ENCODE results near the gene TTLL3. TPM values are rescaled to one million over a fixed set of nuclear protein-coding genes. Genes with fewer than 3 reads are reported as not detected.

TTLL3 gene
- total RNA-seq, 1 donor from 2014 or later = 18.8 TPM

DNA sequence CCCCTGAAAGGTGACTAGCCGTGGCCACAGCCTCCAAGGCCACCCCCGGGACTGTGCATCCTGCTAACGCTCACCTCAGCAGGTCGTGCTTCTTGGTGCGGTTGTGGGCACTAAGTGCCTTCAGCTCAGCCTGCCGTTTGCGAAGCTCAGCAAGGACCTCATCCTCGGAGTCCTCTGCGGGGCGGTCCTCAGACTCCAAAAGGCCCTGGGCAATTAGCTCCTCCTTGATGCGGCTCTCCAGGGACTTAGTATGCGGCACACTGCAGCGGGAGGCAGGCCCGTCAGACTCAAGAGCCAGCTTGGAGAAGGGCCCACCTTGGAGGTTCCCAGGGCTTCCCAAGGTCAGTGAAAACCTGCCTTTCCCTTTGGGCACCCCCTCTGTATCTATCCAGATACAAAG, 26.1 kb upstream of the TTLL3 start:
- peaks cover 5% of the 10 kb centered on the region for H3K36me3 ChIP-seq (ENCODE audit: control insufficient read depth, insufficient read depth, low read length)
- no peaks in the 10 kb centered on the region for H3K27me3 ChIP-seq (ENCODE audit: control insufficient read depth, insufficient read depth, low read length)
- DNase-seq (ENCODE audit: low read depth) = no peak
- no peak overlapping the region for H3K4me3 ChIP-seq (ENCODE audit: low read depth, low read length)
- TF ChIP-seq CTCF (IDR thresholded peaks at IDR 0.05; ENCODE audit: insufficient read depth, low read length, poor library complexity, severe bottlenecking) = no peak

DNA sequence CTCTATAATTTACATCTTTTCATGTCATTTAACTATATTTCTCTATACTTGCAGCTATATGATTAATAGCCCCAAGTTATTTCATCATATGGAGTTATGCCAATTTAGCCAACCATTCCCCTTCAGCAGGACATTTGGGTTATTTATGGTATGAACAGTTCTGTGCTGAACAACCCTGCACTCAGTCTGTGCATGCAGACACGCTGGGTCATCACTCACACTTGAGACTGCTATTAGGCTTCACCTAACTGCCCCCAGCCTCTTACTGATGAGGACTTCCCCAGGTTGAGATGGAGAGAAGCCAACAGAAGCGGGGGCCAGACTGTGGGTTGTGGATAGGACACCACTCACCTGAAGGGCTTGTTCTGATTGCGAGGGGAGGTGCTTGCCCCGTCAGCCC, 25.1 kb upstream of the TTLL3 start:
- TF ChIP-seq CTCF (IDR thresholded peaks at IDR 0.05; ENCODE audit: insufficient read depth, low read length, poor library complexity, severe bottlenecking) = no peak
- H3K36me3 ChIP-seq (ENCODE audit: control insufficient read depth, insufficient read depth, low read length) = peaks cover 9% of the 10 kb centered on the region
- no peak for DNase-seq (ENCODE audit: low read depth)
- H3K4me3 ChIP-seq (ENCODE audit: low read depth, low read length) = no peak overlapping the region
- no peaks in the 10 kb centered on the region for H3K27me3 ChIP-seq (ENCODE audit: control insufficient read depth, insufficient read depth, low read length)

- Histone ChIP-seq H3K36me3 (ENCODE audit: control insufficient read depth, insufficient read depth, low read length) (peaks cover 9% of the 10 kb centered on the region), H3K27me3 (ENCODE audit: control insufficient read depth, insufficient read depth, low read length) (no peaks in the 10 kb centered on the region), H3K4me3 (ENCODE audit: low read depth, low read length) (no peak overlapping the region)
- no peak for TF ChIP-seq CTCF (IDR thresholded peaks at IDR 0.05; ENCODE audit: insufficient read depth, low read length, poor library complexity, severe bottlenecking)
- no peak for DNase-seq (ENCODE audit: low read depth)
These were observed 24.5 kb upstream of the TTLL3 start for GRCh38 chr3:9785602-9786001.

DNA sequence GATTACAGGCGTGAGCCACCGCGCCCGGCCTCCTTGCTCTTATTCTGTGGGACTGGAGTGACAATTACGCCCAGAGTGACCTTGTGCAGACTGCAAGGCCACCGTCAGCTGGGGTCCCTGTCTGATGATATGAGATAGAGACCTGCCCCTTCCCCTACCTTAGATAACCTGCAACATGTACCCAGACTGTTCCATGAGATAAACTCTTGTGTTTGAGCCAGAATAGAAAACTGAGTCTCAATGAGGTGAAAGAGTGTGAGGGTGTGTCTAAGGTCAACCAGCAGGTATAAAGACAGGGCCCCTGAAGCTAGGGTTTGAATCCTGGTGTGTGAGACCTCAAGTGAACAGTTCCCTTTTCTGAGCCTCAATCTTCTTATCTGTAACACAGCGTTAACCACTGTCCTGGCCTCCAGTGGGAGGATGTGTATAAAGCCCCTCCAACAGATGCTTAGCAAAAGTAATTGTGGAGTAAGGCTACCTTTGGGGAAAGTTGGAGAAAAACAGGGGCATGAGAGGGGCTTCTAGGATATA, 23.8 kb upstream of the TTLL3 start:
- no peak for DNase-seq (ENCODE audit: low read depth)
- TF ChIP-seq CTCF (IDR thresholded peaks at IDR 0.05; ENCODE audit: insufficient read depth, low read length, poor library complexity, severe bottlenecking) = no peak
- peaks cover 9% of the 10 kb centered on the region for H3K36me3 ChIP-seq (ENCODE audit: control insufficient read depth, insufficient read depth, low read length)

DNA sequence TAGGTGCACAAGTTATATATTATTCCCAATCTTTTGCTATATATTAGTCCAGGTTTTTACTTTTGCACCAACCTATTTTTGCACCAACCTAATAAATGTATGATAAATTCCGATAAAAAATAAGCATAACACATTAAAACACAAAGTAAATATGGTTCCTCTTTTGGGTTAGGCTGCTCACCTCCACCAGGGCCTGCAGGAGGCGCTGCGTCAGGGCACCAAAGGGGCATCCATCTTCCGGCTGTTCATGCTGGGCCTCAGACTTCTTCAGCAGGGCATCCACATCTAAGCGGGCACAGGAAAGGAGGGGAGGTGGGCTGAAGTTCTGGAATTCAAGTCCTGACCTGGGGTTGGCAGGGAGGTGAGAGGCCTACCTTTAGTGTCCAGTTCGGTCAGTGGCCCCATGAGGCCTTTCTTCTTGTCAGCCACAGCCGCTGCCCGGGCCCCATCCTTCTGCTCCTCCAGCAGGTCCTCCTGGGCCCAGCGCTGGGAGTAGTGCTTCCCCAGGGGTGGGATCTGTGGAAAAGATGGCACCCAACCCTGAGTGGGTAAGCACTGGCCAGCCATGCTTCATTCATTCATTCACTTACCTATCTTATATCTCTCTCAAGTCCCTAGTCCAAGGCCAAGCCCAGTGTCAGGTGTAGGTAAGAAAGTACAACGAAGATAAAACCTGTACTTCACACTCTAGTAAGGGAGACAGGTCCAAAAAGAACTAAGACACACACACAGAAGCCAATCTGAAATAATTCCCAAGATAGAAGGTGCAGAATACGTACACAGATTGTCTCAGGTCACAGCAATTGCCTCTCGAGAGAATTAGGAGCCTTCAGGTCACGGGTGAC, 23.0 kb upstream of the TTLL3 start:
- peak; percentile 47 for TF ChIP-seq CTCF (IDR thresholded peaks at IDR 0.05; ENCODE audit: insufficient read depth, low read length, poor library complexity, severe bottlenecking)
- H3K4me3 ChIP-seq (ENCODE audit: low read depth, low read length) = no peak overlapping the region
- no peak for DNase-seq (ENCODE audit: low read depth)
- H3K27me3 ChIP-seq (ENCODE audit: control insufficient read depth, insufficient read depth, low read length) = no peaks in the 10 kb centered on the region
- H3K36me3 ChIP-seq (ENCODE audit: control insufficient read depth, insufficient read depth, low read length) = peaks cover 7% of the 10 kb centered on the region

More for the DNA sequence above, 23.8 kb upstream of the TTLL3 start:
- H3K27me3 ChIP-seq (ENCODE audit: control insufficient read depth, insufficient read depth, low read length) = no peaks in the 10 kb centered on the region
- H3K4me3 ChIP-seq (ENCODE audit: low read depth, low read length) = no peak overlapping the region

All from kidney epithelial cell (primary cell).